Breast epithelium (tissue), 4 donors: ENCODE results near the gene G6PC1. TPM values are rescaled to one million over a fixed set of nuclear protein-coding genes. Genes with fewer than 3 reads are reported as not detected.
"Not testable (repeated sequence)": the region's sequence is repeated elsewhere in the genome, so short reads cannot be mapped to it uniquely, and the experiment has no call there.

ENCODE experiments used
- DNase-seq, 2 donors: peaks; one replicate each; pipeline ENCODE4 v3.0.0-alpha.2; 2019; ENCODE audit warnings: low spot score in 2 of 2
- H3K27ac ChIP-seq, 2 donors: fragments of 200-600 bp; sonication (generic) in 1 of 2; one replicate each; pipeline ENCODE4 v1.5.1; 2016 to 2019; ENCODE audit warnings: mild to moderate bottlenecking in 1 of 2
- H3K27me3 ChIP-seq, 2 donors: fragments of 200-600 bp; sonication (generic) in 1 of 2; one replicate each; pipeline versions ENCODE4 v1.5.1 to v1.6.0; 2017 to 2019; ENCODE audit warnings: control low read depth in 1 of 2, mild to moderate bottlenecking in 1 of 2
- H3K36me3 ChIP-seq: fragments of 200-600 bp; one replicate; pipeline ENCODE4 v1.5.1; 2019
- H3K4me1 ChIP-seq, 2 donors: fragments of 200-600 bp; sonication (generic); one replicate each; pipeline ENCODE4 v1.5.1; 2016 to 2019; ENCODE audit warnings: control low read depth in 1 of 2
- H3K4me3 ChIP-seq, 3 donors: fragments of 200-600 bp; sonication (generic); 1 replicate in 2 of 3; 2 replicates in 1 of 3; pipeline ENCODE4 v1.5.1; 2016 to 2019; ENCODE audit warnings: mild to moderate bottlenecking in 3 of 3, moderate library complexity in 2 of 3
- H3K9me3 ChIP-seq, 2 donors: fragments of 200-600 bp; sonication (generic) in 1 of 2; one replicate each; pipeline ENCODE4 v1.5.1; 2016 to 2019; ENCODE audit warnings: control low read depth in 1 of 2
- POLR2A ChIP-seq: fragments of 450-650 bp; IDR thresholded peaks from one replicate; pipeline ENCODE4 v1.6.1; 2016; ENCODE audit warnings: antibody characterized with exemption, mild to moderate bottlenecking, moderate library complexity
- POLR2AphosphoS5 ChIP-seq, 3 donors: sonication (generic); formaldehyde crosslinking; IDR thresholded peaks; one replicate each; pipeline ENCODE4 v1.6.1; 2017; ENCODE audit warnings: antibody characterized with exemption in 3 of 3
- intact Hi-C: fragments of 100-400 bp; cut with DNase I; formaldehyde crosslinking; loops from one replicate; pipeline ENCODE4 v1.15.1; 2023; ENCODE audit warnings: low total_unique reads
- total RNA-seq, 3 donors: library from RNA; depleted of rRNA; stranded (reverse); fragments of >200 nt; gene quantifications; one replicate each; pipeline ENCODE4 v1.1.0, GENCODE V29; 2016
- TF ChIP-seq, protein P1 (sequence below), 3 donors: fragments of 450-650 bp; IDR thresholded peaks; one replicate each; pipeline ENCODE4 v1.5.1; 2016 to 2017; ENCODE audit warnings: antibody characterized with exemption in 3 of 3, mild to moderate bottlenecking in 3 of 3, moderate library complexity in 3 of 3

The G6PC1 gene
- total RNA-seq, 3 donors from 2014 or later: not detected

DNA sequence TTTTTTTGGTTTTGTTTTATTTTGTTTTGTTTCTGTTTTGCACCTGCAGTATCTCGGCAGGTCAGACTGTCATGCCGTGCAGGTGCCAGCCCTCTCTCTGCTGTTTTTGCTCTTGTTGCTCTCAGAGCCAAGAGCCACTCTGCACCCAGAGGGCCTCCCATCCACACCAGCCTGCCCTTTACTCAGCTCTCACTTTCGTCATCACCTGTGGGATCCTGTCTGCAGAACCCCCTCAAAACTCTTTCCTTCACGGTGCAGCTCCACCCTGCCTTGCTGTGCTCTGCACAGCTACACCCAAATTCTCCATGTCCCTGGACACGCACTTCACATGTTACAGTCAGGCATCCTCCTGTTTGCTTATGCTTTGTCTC lies 47.0 kb upstream of the G6PC1 start:
- no peak for DNase-seq
- Histone ChIP-seq H3K27me3 (no peaks in the 10 kb centered on the region), H3K4me1 (no peaks in the 10 kb centered on the region), H3K36me3 (no peaks in the 10 kb centered on the region), H3K4me3 (peak overlapping the region; percentile 24 to 59 (median 40)), H3K9me3 (no peaks in the 10 kb centered on the region), H3K27ac (no peak overlapping the region)
- intact Hi-C loops: no loop called here
- TF ChIP-seq POLR2AphosphoS5 (IDR thresholded peaks at IDR 0.05) (no peak), POLR2A (no peak)
- TF ChIP-seq, protein P1, sequence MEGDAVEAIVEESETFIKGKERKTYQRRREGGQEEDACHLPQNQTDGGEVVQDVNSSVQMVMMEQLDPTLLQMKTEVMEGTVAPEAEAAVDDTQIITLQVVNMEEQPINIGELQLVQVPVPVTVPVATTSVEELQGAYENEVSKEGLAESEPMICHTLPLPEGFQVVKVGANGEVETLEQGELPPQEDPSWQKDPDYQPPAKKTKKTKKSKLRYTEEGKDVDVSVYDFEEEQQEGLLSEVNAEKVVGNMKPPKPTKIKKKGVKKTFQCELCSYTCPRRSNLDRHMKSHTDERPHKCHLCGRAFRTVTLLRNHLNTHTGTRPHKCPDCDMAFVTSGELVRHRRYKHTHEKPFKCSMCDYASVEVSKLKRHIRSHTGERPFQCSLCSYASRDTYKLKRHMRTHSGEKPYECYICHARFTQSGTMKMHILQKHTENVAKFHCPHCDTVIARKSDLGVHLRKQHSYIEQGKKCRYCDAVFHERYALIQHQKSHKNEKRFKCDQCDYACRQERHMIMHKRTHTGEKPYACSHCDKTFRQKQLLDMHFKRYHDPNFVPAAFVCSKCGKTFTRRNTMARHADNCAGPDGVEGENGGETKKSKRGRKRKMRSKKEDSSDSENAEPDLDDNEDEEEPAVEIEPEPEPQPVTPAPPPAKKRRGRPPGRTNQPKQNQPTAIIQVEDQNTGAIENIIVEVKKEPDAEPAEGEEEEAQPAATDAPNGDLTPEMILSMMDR (IDR thresholded peaks at IDR 0.05): no peak

DNA sequence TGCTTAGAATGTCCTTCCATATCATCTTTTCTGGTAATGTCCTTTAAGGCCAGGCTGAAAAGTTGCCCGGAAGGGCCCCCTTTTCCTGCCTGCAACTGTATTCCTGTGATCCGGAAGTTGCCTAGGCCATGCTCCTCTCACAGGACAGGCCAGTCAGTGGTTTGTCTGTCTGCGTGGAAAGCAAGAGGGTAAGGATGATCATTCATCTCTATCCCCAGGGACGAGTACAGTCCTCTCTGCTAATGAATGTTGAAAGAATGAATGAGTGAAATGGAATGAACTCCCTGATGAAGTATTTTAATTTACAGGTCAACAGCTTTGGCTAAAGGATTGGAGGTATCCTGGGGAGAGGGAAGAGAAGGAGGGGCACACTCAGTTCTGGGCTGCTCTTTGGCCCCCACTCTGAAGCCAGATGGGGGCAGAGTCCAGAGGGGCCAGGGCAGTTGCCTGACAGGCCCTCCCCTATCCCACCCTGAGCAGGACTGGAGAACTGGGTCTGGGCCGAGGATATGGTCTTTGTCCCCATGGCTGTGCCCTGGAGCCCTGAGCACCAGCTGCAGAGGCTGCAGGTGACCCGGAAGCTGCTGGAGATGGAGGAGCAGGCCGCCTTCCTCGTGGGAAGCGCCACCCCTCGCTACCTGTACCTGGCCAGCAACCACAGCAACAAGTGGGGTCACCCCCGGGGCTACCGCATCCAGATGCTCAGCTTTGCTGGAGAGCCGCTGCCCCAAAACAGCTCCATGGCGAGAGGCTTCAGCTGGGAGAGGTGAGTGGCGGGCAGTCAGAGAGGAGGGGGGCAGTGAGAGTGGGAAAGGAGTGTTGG lies 46.4 kb upstream of the G6PC1 start:
- peak overlapping the region; percentile 24 to 59 (median 40) for H3K4me3 ChIP-seq
- TF ChIP-seq, protein P1 (IDR thresholded peaks at IDR 0.05): no peak
- no peak for TF ChIP-seq POLR2AphosphoS5 (IDR thresholded peaks at IDR 0.05)
- no peak for TF ChIP-seq POLR2A
- no peaks in the 10 kb centered on the region for H3K9me3 ChIP-seq
- H3K4me1 ChIP-seq: no peaks in the 10 kb centered on the region
- no peak for DNase-seq
- no peak overlapping the region for H3K27ac ChIP-seq
- intact Hi-C loops: no loop called here
- no peaks in the 10 kb centered on the region for H3K27me3 ChIP-seq
- H3K36me3 ChIP-seq: no peaks in the 10 kb centered on the region

DNA sequence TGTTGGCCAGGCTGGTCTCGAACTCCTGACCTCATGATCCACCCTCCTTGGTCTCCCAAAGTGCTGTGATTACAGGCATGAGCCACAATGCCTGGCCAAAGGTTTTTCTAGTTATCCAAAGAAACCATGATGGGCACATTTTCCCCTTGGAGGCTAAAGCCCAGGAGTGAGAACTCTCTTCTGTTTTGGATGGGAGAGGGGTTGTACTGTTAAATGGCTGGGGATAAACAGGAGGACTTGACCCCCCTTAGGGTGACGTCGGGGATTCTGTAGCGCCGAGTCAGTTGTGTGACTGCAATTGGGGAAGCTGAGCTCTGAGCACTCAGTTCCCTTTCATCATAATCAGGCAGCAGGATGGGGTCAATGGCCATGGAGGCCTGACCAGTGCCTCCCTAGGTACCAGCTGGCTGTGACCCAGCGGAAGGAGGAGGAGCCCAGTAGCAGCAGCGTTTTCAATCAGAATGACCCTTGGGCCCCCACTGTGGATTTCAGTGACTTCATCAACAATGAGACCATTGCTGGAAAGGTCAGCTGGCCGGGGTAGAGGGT lies 45.5 kb upstream of the G6PC1 start:
- Histone ChIP-seq H3K36me3 (no peaks in the 10 kb centered on the region), H3K4me3 (peak overlapping the region in 1 of 3 donors; percentile 40), H3K9me3 (no peaks in the 10 kb centered on the region), H3K27me3 (no peaks in the 10 kb centered on the region), H3K27ac (no peak overlapping the region), H3K4me1 (no peaks in the 10 kb centered on the region)
- no peak for DNase-seq
- intact Hi-C loops: no loop called here
- TF ChIP-seq, protein P1 (IDR thresholded peaks at IDR 0.05): no peak
- TF ChIP-seq POLR2A (no peak), POLR2AphosphoS5 (IDR thresholded peaks at IDR 0.05) (no peak)

DNA sequence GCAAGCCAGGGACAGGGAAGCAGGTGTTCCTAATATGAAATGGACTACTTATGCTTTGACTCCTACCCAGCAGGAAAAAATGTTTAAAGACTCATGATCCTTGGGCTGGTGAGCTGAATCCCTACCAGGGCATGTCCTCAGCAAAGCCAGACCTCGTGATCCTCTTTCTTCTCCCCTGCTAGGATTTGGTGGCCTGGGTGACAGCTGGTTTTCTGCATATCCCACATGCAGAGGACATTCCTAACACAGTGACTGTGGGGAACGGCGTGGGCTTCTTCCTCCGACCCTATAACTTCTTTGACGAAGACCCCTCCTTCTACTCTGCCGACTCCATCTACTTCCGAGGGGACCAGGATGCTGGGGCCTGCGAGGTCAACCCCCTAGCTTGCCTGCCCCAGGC lies 44.5 kb upstream of the G6PC1 start:
- H3K27me3 ChIP-seq, H3K4me1 ChIP-seq, H3K36me3 ChIP-seq, H3K27ac ChIP-seq, intact Hi-C loops, H3K9me3 ChIP-seq, DNase-seq, H3K4me3 ChIP-seq: not testable (repeated sequence)

DNA sequence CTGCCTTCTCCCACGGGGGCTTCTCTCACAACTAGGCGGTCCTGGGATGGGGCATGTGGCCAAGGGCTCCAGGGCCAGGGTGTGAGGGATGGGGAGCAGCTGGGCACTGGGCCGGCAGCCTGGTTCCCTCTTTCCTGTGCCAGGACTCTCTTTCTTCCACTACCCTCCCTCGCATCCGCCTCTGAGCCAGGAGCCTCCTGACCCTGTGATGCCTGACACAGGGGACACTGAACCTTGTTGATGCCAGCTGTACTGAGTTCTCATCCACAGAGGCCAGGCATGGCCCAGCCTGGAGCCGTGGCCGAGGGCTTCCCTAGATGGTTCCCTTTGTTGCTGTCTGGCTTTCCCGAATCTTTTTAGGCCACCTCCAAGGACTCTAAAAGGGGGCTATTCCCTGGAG lies 44.1 kb upstream of the G6PC1 start:
- H3K36me3 ChIP-seq, H3K27ac ChIP-seq, H3K9me3 ChIP-seq, intact Hi-C loops, H3K4me1 ChIP-seq, H3K4me3 ChIP-seq, DNase-seq, H3K27me3 ChIP-seq: not testable (repeated sequence)

DNA sequence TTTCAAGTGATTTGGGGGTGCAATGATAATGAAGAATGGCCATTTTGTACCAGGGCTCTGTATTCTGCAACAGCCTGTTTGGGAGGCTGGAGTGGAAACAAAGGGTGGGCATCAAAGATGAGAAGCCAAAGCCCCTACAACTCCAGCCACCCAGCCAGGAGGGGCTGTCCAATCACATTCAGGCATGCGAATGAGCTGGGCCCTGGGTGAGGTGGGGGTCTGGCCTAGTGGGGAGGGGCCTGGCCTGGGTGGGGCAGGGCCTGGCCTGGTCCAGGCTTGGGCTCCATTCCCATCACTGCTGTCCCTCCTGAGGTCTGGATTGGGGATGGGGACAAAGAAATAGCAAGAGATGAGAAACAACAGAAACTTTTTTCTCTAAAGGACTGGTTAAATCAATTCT lies 43.2 kb upstream of the G6PC1 start:
- no peaks in the 10 kb centered on the region for H3K36me3 ChIP-seq
- intact Hi-C loops: no loop called here
- no peaks in the 10 kb centered on the region for H3K9me3 ChIP-seq
- no peak overlapping the region for H3K27ac ChIP-seq
- no peaks in the 10 kb centered on the region for H3K27me3 ChIP-seq
- H3K4me3 ChIP-seq: no peak overlapping the region
- H3K4me1 ChIP-seq: no peaks in the 10 kb centered on the region
- TF ChIP-seq POLR2AphosphoS5 (IDR thresholded peaks at IDR 0.05) (no peak), POLR2A (no peak)
- TF ChIP-seq, protein P1 (IDR thresholded peaks at IDR 0.05): no peak
- no peak for DNase-seq
